ENCODE data around the gene LDB2.
"Not testable (repeated sequence)": the region's sequence is repeated elsewhere in the genome, so short reads cannot be mapped to it uniquely, and the experiment has no call there.

LDB2 gene

DNA sequence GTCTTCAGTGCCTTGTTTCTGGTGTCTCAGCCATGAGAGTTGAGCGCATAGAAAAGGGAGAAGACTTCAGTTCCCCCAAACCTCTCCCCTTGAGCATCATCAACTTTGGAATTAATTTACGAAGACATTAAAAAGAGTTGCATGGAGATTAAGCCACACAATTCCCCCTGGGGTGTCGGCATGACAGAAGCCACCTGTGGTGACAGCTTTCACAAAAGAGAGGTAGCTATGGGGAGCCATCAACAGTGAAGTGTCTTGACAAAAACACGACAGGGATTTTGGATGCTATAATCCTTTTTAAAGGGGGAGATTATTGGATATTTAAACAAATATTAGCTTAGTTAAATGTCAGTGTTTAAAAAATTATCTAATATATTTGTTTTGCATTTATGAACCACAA lies 307.6 kb downstream of the LDB2 start:
- no peak for DNase-seq

DNA sequence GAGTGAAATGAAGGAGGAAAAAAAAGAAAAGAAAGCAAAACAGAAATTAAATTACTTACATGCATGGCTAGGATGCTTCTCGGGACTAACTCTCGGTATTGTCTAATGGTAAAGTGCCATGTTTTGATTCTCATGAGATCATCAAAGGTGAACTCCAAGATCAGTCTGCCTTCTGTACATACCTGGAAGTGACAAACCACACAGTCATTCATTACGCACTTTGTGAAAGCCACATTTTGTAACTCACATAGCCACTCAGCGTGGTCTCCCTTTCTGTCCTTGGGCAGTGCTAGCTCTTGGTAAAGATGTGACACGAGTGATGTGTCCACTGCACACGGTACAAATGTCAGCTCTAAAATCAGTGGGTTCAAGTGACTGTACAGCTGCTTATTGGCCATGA lies 309.8 kb downstream of the LDB2 start:
- no peak for DNase-seq

- no peak for DNase-seq
These were observed 310.3 kb downstream of the LDB2 start for GRCh38 chr4:16588149-16588548.

GRCh38 chr4:16585053-16585452 lies 313.4 kb downstream of the LDB2 start:
- no peak for DNase-seq

GRCh38 chr4:16583764-16584163 lies 314.7 kb downstream of the LDB2 start:
- DNase-seq = no peak

DNA sequence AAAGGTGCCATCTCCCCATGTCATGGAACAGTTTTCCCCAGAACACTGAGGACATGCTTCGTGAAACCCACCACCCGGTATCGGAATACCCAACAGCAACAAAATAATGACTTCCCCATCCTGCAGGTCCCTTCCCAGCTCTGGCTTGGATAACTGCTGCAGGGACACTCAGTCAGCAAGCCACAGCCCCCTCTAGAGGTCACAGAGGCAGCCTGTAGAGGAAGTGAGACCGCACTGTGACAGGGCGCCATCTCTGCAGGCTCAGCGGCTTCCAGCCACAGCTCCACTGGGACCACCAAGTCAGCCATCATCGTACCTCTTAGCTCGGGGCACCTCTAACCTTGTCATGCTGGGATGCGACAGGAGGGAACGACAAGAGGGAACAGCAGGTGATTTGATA lies 315.9 kb downstream of the LDB2 start:
- no peak for DNase-seq

DNA sequence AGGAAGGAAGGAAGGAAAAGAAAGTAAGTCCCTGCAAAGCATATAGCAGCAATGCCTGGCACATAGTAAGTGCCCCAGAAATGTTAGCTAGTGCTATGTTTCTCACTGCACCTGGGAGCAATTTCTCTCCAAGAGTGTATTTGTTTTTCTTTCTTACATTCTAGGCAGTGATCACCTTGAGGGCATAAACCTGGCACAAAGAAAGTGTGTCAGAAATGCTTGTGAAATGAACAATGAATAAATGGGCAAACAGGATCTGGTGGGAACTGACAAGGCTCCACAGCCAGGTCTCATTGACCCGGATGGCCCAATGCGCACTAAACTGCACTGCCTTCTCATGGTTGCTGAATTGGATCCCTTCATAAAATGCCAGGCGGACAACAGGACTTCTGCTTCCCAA lies 316.4 kb downstream of the LDB2 start:
- DNase-seq = no peak

DNA sequence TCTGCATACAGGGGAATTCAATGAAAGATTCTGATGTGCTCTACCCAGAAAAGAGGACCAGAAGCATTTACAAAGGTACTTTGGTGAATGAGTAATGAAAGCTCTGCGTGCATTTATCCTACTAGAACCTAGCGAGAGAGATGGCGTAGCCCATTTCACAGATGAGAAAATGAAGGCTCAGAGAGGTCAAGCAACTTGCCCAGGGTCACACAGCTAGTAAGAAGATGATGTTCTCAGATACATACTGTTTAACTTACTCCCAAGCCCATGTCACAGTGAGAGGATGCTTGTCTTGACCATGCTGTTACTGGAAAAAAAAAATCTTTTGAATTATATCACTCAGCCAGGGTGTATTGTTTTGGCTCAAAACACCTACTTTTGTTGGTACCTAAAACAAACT lies 317.3 kb downstream of the LDB2 start:
- no peak for DNase-seq

DNA sequence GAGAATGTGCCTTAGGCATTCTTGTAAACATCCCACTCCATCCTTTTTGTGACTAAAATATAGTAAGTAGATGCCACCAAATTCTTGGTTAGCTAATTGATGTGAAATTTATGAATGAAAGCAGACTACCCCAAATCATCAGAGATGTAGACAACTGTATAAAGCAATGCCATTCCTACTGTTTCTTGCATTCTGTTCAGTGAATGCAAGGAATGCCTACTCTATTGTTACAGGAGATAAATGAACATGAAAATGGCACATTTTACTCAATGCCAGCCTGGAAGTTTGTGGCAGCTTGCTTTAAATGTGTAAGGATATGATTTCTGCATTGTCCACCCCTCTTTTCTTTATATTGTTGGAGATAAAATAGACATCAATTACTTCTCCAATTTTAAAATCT lies 317.9 kb downstream of the LDB2 start:
- no peak for DNase-seq

DNA sequence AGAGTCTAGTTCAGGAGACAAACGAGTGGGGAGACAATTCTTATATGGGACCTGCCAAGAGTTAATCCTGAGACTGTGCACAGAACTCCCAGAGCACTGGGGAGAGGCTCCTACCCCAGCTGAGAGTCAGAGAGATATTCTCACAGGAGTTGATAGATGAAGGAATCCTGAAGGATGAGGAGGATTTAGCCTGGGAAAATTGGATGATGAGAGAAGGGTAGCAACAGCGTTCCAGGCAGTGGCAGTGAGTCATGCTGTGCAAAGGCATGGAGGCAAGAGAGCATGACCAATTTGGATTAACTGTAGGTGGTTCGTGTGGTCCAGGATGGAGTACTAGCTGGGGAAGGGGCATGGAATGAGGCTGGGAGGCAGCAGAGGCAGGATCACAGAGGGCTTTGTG lies 318.6 kb downstream of the LDB2 start:
- DNase-seq = no peak

- no peak for DNase-seq
These were observed 321.3 kb downstream of the LDB2 start for GRCh38 chr4:16577177-16577576.

DNA sequence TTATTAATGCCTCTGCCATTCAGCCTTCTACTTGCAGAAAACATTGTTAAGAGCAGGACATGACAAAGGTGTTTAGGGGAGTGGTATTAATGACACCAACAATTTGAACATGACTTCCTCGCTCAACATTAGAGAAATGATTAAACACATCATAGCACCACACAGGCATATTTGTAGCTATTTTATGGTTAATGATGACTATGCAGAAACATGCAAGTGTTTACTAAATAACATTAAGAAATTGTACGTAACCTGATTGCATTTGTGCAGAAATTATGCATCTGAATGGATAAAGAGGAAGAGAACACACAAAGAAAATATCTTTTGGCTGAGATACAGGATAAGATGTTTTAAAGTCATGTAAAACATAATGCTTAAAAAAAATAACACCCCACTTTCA lies 323.5 kb downstream of the LDB2 start:
- DNase-seq = no peak

- no peak for DNase-seq
These were observed 324.7 kb downstream of the LDB2 start for GRCh38 chr4:16573739-16574138.

- DNase-seq = no peak
These were observed 325.2 kb downstream of the LDB2 start for GRCh38 chr4:16573206-16573605.

- no peak for DNase-seq
These were observed 325.8 kb downstream of the LDB2 start for GRCh38 chr4:16572631-16573030.

- DNase-seq = no peak
These were observed 326.3 kb downstream of the LDB2 start for GRCh38 chr4:16572161-16572560.

- no peak for DNase-seq
These were observed 328.7 kb downstream of the LDB2 start for GRCh38 chr4:16569790-16570189.

DNA sequence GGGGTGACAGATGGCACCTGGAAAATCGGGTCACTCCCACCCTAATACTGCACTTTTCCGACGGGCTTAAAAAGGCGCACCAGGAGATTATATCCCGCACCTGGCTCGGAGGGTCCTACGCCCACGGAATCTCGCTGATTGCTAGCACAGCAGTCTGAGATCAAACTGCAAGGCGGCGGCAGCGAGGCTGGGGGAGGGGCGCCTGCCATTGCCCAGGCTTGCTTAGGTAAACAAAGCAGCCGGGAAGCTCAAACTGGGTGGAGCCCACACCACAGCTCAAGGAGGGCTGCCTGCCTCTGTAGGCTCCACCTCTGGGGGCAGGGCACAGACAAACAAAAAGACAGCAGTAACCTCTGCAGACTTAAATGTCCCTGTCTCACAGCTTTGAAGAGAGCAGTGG lies 341.1 kb downstream of the LDB2 start:
- DNase-seq = not testable (repeated sequence)

DNA sequence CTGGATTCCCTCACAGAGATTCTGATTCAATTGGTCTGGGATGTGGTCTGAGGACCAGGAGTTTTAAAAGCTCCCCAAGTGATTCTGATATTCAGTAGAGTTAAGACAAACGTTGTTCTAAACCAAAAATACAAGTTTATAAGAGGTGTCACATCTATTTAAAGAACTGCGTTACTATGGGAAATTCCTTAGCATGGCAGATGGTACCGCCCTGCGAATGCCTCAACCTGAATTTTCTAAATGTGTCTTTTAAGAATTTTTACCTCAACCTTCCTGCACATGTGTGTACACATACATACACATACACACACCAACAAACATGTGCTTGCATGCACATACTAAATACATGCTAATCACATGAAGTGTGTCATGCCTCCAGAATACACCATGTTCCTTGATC lies 343.3 kb downstream of the LDB2 start:
- no peak for DNase-seq

- DNase-seq = no peak
These were observed 347.9 kb downstream of the LDB2 start for GRCh38 chr4:16550531-16550930.

DNA sequence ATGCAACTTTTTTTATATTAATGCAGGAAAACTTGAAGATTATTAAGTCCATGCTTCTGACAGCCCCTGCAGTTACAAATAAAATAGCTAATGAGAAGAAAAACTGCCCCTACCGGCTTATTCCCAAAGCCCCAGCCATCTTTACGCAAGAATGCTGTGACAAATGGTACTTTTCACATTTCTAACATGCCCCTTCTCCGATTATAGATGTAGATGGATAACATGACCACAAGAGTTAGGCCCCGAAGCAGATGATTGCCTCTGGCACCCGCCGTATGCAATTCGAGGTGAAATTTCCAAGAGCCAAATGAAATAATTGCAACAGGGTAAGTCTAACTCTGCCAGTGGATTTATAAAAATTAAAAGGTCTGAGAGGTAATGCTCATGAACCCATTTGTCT lies 352.8 kb downstream of the LDB2 start:
- DNase-seq = no peak

- DNase-seq = no peak
These were observed 353.6 kb downstream of the LDB2 start for GRCh38 chr4:16544869-16545268.

DNA sequence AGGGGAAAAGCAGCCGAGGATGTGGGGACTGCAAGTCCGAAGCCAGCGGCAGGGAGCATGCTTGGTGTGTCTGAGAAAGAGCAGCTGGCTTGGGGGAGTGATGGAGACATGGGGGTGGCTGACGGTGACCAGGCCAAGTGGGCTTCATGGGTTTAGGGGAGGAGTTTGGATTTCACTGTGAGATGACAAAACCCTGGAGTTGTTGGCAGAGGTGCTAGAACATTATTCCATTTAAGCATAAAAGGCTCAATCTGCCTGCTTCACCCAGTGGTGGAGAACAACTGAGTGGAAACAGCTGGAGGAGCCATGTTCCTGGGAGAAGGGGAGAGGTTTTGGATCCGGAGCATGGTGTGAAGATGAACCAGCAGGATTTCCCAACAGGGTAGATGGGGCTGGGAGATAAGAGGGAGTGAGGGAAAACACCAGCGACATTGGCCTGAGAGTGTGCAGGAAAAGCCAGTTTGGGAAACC lies 354.2 kb downstream of the LDB2 start:
- no peak for DNase-seq

GRCh38 chr4:16537926-16538325 lies 360.5 kb downstream of the LDB2 start:
- DNase-seq = no peak

DNA sequence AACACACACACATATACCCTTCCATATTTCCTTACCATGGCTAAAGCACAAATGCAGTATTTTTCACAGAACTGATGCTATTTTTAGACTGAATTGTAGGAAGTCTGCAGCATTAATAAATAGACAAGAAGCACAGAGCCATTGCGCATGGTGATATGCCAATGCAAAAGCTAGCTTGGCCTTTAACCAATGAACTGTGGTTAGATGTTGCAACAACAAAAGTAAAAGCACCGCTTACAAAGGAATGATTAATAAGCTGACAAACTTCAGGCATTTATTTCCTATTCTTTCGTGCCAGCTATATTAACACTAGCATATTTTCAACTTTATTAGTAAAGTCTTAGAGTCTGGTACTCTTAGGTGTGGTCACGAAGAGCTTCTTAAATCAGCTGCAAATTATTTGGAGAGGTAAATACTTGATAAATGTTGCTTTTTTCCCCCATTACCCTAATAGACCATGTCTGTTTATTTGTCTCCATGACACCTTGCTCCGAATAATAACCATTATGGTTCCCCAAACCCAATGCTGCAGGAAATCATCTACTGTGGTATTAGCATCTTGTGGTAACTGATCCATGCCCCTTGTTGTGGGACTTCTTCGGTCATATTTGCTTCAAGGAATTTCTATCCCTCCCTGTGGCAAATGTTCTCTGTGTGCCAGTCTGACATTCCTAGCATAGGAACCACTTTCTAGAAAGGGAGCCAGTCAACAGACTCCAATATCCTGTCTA lies 366.0 kb downstream of the LDB2 start:
- DNase-seq = no peak
